ENCODE results near the gene PHF5A.

DNA sequence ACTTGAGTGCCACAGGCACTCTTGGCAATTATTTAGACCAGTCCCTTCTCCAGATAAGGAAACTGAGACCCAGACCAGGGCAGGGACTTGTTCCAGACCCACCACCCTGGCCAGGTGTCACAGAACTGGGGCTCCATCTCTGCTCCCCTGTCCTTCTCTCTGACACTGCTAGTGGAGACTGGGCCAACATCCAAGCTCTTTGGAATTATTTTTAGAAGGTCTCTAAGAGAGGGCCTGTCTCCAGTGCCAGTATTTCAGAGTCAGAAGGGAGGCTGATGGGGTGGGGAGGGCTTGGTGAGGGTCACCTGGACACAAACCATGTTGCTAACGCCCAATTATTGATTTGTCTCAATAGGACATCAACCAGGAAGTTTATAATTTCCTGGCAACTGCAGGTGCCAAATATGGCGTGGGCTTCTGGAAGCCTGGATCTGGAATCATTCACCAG, 43.1 kb upstream of the PHF5A start:
- TF ChIP-seq, protein P1, sequence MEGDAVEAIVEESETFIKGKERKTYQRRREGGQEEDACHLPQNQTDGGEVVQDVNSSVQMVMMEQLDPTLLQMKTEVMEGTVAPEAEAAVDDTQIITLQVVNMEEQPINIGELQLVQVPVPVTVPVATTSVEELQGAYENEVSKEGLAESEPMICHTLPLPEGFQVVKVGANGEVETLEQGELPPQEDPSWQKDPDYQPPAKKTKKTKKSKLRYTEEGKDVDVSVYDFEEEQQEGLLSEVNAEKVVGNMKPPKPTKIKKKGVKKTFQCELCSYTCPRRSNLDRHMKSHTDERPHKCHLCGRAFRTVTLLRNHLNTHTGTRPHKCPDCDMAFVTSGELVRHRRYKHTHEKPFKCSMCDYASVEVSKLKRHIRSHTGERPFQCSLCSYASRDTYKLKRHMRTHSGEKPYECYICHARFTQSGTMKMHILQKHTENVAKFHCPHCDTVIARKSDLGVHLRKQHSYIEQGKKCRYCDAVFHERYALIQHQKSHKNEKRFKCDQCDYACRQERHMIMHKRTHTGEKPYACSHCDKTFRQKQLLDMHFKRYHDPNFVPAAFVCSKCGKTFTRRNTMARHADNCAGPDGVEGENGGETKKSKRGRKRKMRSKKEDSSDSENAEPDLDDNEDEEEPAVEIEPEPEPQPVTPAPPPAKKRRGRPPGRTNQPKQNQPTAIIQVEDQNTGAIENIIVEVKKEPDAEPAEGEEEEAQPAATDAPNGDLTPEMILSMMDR (IDR thresholded peaks at IDR 0.05; ENCODE audit: low read depth, low read length, poor library complexity, severe bottlenecking), result no peak
- TF ChIP-seq EZH2phosphoT487 (IDR thresholded peaks at IDR 0.05; ENCODE audit: borderline replicate concordance, low read length), result no peak

Measured in DOHH2 (cell line).